Measurements from ENCODE around the gene ZDBF2. TPM values are rescaled to one million over a fixed set of nuclear protein-coding genes. Genes with fewer than 3 reads are reported as not detected.

ZDBF2 gene
- total and polyA plus RNA-seq, 2 of the 8 experiments (the other 6 are each of a cell fraction or from before 2014, with no cell fraction given): 1.5 to 17.2 TPM

GRCh38 chr2:206361407-206362045 is 87.1 kb downstream of the ZDBF2 start:
- DNase-seq (ENCODE audit: low read depth in 1 of 2, low spot score in 2 of 2): no peak
- TF ChIP-seq EGR1 (IDR thresholded peaks at IDR 0.05; ENCODE audit: borderline replicate concordance, low read depth, low read length) (no peak), SIX5 (IDR thresholded peaks at IDR 0.05; ENCODE audit: low read depth, low read length) (no peak), GTF2F1 (IDR thresholded peaks at IDR 0.05; ENCODE audit: borderline replicate concordance, low read depth, low read length) (no peak), POLR2A (IDR thresholded peaks at IDR 0.05; ENCODE audit: control extremely low read depth in 1 of 2, low read depth in 2 of 2, low read length in 2 of 2) (no peak), JUND (IDR thresholded peaks at IDR 0.05; ENCODE audit: low read length) (no peak), CEBPB (IDR thresholded peaks at IDR 0.05; ENCODE audit: low read depth, low read length) (no peak), MAX (IDR thresholded peaks at IDR 0.05) (no peak), TAF1 (IDR thresholded peaks at IDR 0.05; ENCODE audit: low read depth, low read length) (no peak), GABPA (IDR thresholded peaks at IDR 0.05; ENCODE audit: borderline replicate concordance, insufficient read depth, low read length) (no peak), SP2 (IDR thresholded peaks at IDR 0.05; ENCODE audit: low read length) (no peak), CTCF (IDR thresholded peaks at IDR 0.05; ENCODE audit: control extremely low read depth in 1 of 3, insufficient read depth in 1 of 3, low read depth in 1 of 3, low read length in 3 of 3) (no peak)
- peaks cover 0 to 9% of the 10 kb centered on the region in 2 experiments; a peak in 1 of 4 replicates for H3K9me3 ChIP-seq (ENCODE audit: insufficient read depth in 2 of 2, low read depth in 1 of 2, low read length in 1 of 2)
- no peak overlapping the region for H4K8ac ChIP-seq (ENCODE audit: extremely low read depth, insufficient read depth, low read length)
- no peaks in the 10 kb centered on the region for H3K36me3 ChIP-seq (ENCODE audit: control insufficient read depth in 2 of 4, insufficient read depth in 4 of 4, low read length in 3 of 4)
- no peak overlapping the region for H2BK20ac ChIP-seq (ENCODE audit: low read length)
- no peak for FAIRE-seq
- H2BK5ac ChIP-seq (ENCODE audit: low read depth, low read length): no peak overlapping the region
- H3K9ac ChIP-seq (replicated peaks in 1 of 4; ENCODE audit: extremely low read depth in 1 of 4, low read depth in 3 of 4, low read length in 3 of 4): no peak overlapping the region
- no peak overlapping the region for H3K23ac ChIP-seq (ENCODE audit: insufficient read length)
- no peaks in the 10 kb centered on the region for H3K23me2 ChIP-seq (ENCODE audit: low read depth, low read length)
- H4K91ac ChIP-seq (replicated peaks; ENCODE audit: insufficient read length, low read length): no peak overlapping the region
- H2BK120ac ChIP-seq (replicated peaks; ENCODE audit: low read depth, low read length): no peak overlapping the region
- H2BK12ac ChIP-seq (ENCODE audit: low read depth, low read length): no peak overlapping the region
- no peak overlapping the region for H2AFZ ChIP-seq (ENCODE audit: low read length)
- H3K27ac ChIP-seq (ENCODE audit: low read depth, low read length): no peak overlapping the region
- no peak overlapping the region for H3K56ac ChIP-seq (replicated peaks; ENCODE audit: insufficient read length, low read depth, low read length)
- H3K14ac ChIP-seq (ENCODE audit: insufficient read length): no peak overlapping the region
- H3K4me2 ChIP-seq (ENCODE audit: insufficient read depth in 1 of 2, low read depth in 2 of 2, low read length in 2 of 2): no peak overlapping the region
- CTCF ChIA-PET (ENCODE audit: partially characterized antibody): no interaction called here
- no peak overlapping the region for H4K5ac ChIP-seq (ENCODE audit: insufficient read length, low read depth, low read length)
- H2BK15ac ChIP-seq (ENCODE audit: low read length): no peak overlapping the region
- no peaks in the 10 kb centered on the region for H3K27me3 ChIP-seq (replicated peaks in 1 of 4; ENCODE audit: control insufficient read depth in 3 of 4, extremely low read depth in 1 of 4, insufficient read depth in 3 of 4, low read length in 3 of 4)
- no peak overlapping the region for H3K4me3 ChIP-seq (ENCODE audit: extremely low read depth in 1 of 4, insufficient read depth in 2 of 4, low read depth in 3 of 4, low read length in 4 of 4)
- no peaks in the 10 kb centered on the region for H3K79me1 ChIP-seq (ENCODE audit: low read depth, low read length)
- H4K20me1 ChIP-seq (replicated peaks in 1 of 2; ENCODE audit: control insufficient read depth in 1 of 2, insufficient read depth in 2 of 2, low read length in 2 of 2): no peaks in the 10 kb centered on the region
- 93% methylated on average over 2 of the region's 2 CpGs; no CpG with 5 or more reads in 1 of the 2 experiments for WGBS, 2 experiments (ENCODE audit: extremely low coverage in 1 of 2, insufficient coverage in 1 of 2, insufficient read length in 1 of 2, insufficient replicate concordance in 2 of 2, low coverage in 1 of 2, low lambda C conversion rate in 2 of 2, missing lambda C conversion rate in 1 of 2)
- H3K79me2 ChIP-seq (ENCODE audit: control insufficient read depth in 1 of 2, insufficient read depth in 2 of 2, low read length in 2 of 2): no peaks in the 10 kb centered on the region
- H3K4me1 ChIP-seq (replicated peaks in 1 of 4; ENCODE audit: control insufficient read depth in 3 of 4, insufficient read depth in 4 of 4, low read length in 3 of 4): no peaks in the 10 kb centered on the region
- POLR2A ChIA-PET (ENCODE audit: partially characterized antibody): no interaction called here
- H3K4ac ChIP-seq (replicated peaks; ENCODE audit: insufficient read length, low read depth, low read length): no peak overlapping the region
- no peak overlapping the region for H2AK5ac ChIP-seq (ENCODE audit: low read depth, low read length)
- no peak overlapping the region for H3K18ac ChIP-seq (ENCODE audit: extremely low read depth, low read length)

Data from H1 (cell line).